Choroid plexus epithelial cell (primary cell): Measurements from ENCODE around the gene TFR2.

Experiments used
- DNase-seq: peaks from one replicate; pipeline ENCODE4 v3.0.0-alpha.2; 2010; ENCODE audit warnings: low read depth
- H3K4me3 ChIP-seq: 2 replicates; pipeline ENCODE4 v1.5.1; 2011; ENCODE audit warnings: low read depth, mild to moderate bottlenecking, control low read depth, low read length, moderate library complexity
- TF ChIP-seq, protein P1 (sequence below): conservative IDR thresholded peaks from 2 replicates; pipeline ENCODE4 v1.5.1; 2011; ENCODE audit warnings: low read depth, mild to moderate bottlenecking, control low read depth, inconsistent platforms, low read length, moderate library complexity

TFR2 gene

GRCh38 chr7:100686201-100686821, 45.0 kb upstream of the TFR2 start:
- TF ChIP-seq, protein P1, sequence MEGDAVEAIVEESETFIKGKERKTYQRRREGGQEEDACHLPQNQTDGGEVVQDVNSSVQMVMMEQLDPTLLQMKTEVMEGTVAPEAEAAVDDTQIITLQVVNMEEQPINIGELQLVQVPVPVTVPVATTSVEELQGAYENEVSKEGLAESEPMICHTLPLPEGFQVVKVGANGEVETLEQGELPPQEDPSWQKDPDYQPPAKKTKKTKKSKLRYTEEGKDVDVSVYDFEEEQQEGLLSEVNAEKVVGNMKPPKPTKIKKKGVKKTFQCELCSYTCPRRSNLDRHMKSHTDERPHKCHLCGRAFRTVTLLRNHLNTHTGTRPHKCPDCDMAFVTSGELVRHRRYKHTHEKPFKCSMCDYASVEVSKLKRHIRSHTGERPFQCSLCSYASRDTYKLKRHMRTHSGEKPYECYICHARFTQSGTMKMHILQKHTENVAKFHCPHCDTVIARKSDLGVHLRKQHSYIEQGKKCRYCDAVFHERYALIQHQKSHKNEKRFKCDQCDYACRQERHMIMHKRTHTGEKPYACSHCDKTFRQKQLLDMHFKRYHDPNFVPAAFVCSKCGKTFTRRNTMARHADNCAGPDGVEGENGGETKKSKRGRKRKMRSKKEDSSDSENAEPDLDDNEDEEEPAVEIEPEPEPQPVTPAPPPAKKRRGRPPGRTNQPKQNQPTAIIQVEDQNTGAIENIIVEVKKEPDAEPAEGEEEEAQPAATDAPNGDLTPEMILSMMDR = no peak
- DNase-seq = no peak
- no peak overlapping the region for H3K4me3 ChIP-seq

- no peak for DNase-seq
- no peak overlapping the region for H3K4me3 ChIP-seq
- TF ChIP-seq, protein P1 = no peak
These were observed 44.3 kb upstream of the TFR2 start for GRCh38 chr7:100685631-100686145.

DNA sequence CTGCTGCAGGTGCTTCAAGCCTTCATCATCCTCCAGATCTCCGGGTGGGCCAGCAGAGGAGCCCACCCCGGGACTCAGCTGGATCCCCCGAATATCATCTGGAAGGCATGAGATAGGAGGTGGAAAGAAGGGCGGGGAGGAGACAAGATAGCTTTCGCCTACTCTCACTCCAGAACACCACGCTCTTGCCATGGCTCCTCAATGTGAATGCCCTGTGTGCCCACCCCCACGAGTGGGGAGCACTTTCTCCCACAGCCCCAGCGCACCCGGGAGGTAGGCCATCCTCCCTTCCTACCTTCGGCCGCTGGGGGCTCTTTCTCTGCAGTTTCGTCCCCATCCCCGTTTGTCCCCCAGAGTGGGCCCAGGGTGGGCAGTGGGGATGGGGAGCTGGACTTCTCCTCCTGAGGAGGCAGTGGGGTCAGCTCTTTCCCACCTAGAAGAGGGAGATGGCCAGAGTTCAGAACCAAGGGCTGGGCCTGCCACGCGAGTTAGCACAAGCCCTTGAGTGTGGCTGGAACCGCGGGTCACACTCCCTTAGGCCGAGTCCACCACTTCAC, 43.8 kb upstream of the TFR2 start:
- DNase-seq = no peak
- H3K4me3 ChIP-seq = no peak overlapping the region
- TF ChIP-seq, protein P1 = no peak

GRCh38 chr7:100684534-100685042, 43.2 kb upstream of the TFR2 start:
- TF ChIP-seq, protein P1 = no peak
- no peak overlapping the region for H3K4me3 ChIP-seq
- DNase-seq = no peak

DNA sequence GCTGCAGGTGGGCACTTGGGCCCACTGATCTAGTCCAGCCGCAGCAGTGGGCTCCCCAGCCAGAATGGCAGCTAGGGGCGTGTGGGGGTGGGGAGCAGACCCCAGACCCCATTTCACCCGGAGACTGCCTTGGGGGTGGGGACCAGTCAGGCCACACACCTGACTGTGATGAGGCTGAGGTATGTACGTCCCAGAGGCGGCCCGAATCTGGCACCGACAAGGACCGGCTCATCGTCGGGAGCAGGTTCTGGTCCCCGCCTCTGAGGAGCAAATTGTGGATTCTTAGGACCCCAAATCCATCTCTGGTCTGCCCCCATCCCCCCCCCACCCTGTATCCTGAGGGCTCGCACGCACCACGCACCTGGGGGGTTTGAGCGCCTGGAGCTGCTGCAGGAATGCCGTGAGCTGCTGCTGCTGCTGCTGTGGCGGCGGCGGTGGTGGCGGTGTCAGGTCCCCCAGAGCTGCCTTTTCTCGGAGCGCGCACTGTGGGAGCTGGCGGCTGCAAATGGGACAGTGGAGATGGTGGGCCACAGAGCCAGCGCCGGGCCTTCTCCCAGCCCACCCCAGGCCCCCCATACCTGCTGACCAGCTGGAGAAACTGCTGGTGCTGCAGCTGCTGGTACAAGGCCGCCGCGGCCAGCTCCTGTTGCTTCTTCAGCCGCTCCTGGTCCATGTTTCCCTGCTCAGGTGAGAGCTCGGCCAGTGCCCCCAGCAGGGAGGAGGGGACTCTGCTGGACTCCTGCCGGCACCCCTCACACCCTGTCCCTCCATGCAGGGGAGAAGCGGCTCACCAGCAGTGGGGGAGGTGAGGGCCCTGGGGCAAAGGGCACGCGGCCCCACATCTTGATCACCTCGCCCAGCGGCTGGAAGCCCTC, 42.5 kb upstream of the TFR2 start:
- TF ChIP-seq, protein P1 = no peak
- no peak overlapping the region for H3K4me3 ChIP-seq
- DNase-seq = no peak

DNA sequence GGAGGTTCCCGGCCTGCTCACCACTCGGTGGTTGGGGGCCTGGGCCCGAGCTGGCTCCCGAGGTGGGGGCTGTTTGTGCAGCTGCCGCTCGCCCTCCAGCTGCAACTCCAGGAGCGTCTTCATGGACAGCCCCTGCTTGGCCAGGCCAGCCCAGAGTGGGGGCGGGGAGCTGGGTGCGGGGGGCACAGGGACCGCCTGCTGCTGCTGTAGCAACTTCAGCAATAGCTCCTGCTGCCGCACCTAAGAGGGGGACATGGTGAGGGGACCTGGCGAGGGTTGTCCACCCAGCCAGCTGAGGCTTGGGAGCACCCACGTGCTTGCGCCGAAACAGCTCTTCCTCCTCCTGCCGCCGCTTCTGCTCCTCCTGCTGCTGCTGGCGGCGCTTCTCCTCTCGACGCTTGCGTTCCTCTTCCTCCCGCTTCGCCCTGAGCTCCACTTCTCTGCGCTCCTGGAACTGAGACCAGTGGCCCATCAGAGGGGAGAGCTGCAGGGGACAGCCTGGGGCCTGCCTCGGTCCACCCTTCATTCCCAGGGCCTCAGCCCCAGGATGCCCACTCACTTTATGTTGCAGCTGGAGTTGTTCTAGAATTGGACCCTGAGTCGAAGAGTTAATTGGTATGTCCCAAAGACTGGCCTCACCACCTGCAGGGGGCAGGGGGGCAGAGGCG, 41.8 kb upstream of the TFR2 start:
- no peak overlapping the region for H3K4me3 ChIP-seq
- TF ChIP-seq, protein P1 = no peak
- DNase-seq = no peak
